GM23248 (cell line): ENCODE measurements around the gene CDH6. TPM values are rescaled to one million over a fixed set of nuclear protein-coding genes. Genes with fewer than 3 reads are reported as not detected.

Experiments
- DNase-seq: peaks from one replicate; pipeline ENCODE4 v3.0.0-alpha.2; 2015
- H2AFZ ChIP-seq: fragments of 200-600 bp; sonication (generic); 2 replicates; pipeline ENCODE4 v1.6.1; 2016; ENCODE audit warnings: antibody characterized with exemption
- H3F3A ChIP-seq: fragments of 200-600 bp; sonication (generic); 2 replicates; pipeline ENCODE4 v1.6.1; 2016; ENCODE audit warnings: mild to moderate bottlenecking, antibody characterized with exemption, mixed run types; ENCODE audit not compliant: insufficient read depth
- H3K27ac ChIP-seq: fragments of 200-600 bp; sonication (generic); 2 replicates; pipeline ENCODE4 v1.5.1; 2016; ENCODE audit warnings: mild to moderate bottlenecking
- H3K27me3 ChIP-seq: fragments of 200-600 bp; sonication (generic); replicated peaks from 2 replicates; pipeline ENCODE4 v1.6.1; 2016; ENCODE audit warnings: mild to moderate bottlenecking; ENCODE audit not compliant: insufficient read depth
- H3K36me3 ChIP-seq: fragments of 200-600 bp; sonication (generic); 2 replicates; pipeline ENCODE4 v1.6.1; 2016; ENCODE audit warnings: low read depth, mild to moderate bottlenecking
- H3K4me1 ChIP-seq: fragments of 200-600 bp; sonication (generic); 2 replicates; pipeline ENCODE4 v1.6.1; 2016; ENCODE audit warnings: mild to moderate bottlenecking; ENCODE audit not compliant: insufficient read depth
- H3K4me2 ChIP-seq: fragments of 200-600 bp; sonication (generic); one replicate; pipeline ENCODE4 v1.6.1; 2016; ENCODE audit warnings: mild to moderate bottlenecking; ENCODE audit not compliant: unreplicated experiment
- H3K4me3 ChIP-seq: fragments of 200-600 bp; sonication (generic); 2 replicates; pipeline ENCODE4 v1.5.1; 2016; ENCODE audit warnings: mild to moderate bottlenecking
- H3K79me2 ChIP-seq: fragments of 200-600 bp; sonication (generic); 2 replicates; pipeline ENCODE4 v1.6.1; 2016; ENCODE audit warnings: mild to moderate bottlenecking; ENCODE audit not compliant: insufficient read depth
- H3K9ac ChIP-seq: fragments of 200-600 bp; sonication (generic); 2 replicates; pipeline ENCODE4 v1.6.1; 2016; ENCODE audit warnings: mild to moderate bottlenecking
- H3K9me2 ChIP-seq: fragments of 200-600 bp; sonication (generic); 2 replicates; pipeline ENCODE4 v1.6.1; 2016; ENCODE audit warnings: mixed run types, mild to moderate bottlenecking, moderate library complexity; ENCODE audit not compliant: insufficient read depth
- H3K9me3 ChIP-seq: fragments of 200-600 bp; sonication (generic); one replicate; pipeline ENCODE4 v1.6.1; 2017; ENCODE audit warnings: low read depth
- H4K20me1 ChIP-seq: fragments of 200-600 bp; sonication (generic); 2 replicates; pipeline ENCODE4 v1.6.0; 2016; ENCODE audit not compliant: insufficient read depth
- EZH2 ChIP-seq: fragments of 200-600 bp; sonication (generic); IDR thresholded peaks from 2 replicates; pipeline ENCODE4 v1.6.1; 2018; ENCODE audit warnings: antibody characterized with exemption, mild to moderate bottlenecking; ENCODE audit not compliant: insufficient read depth, poor library complexity, severe bottlenecking
- EZH2phosphoT487 ChIP-seq: fragments of 200-600 bp; sonication (generic); IDR thresholded peaks from 2 replicates; pipeline ENCODE4 v1.6.1; 2018; ENCODE audit warnings: antibody characterized with exemption, moderate library complexity, mild to moderate bottlenecking, low read depth; ENCODE audit not compliant: insufficient read depth
- WGBS, 2 experiments: methylation state at CpG; one replicate each; pipeline ENCODE4 v1.1.6; 2015 to 2017; ENCODE audit warnings: low lambda C conversion rate in 2 of 2, low coverage in 1 of 2; ENCODE audit errors: missing lambda C conversion rate in 2 of 2; 5-methylcytosine and 5-hydroxymethylcytosine counted together
- in situ Hi-C: fragments of 300-500 bp; cut with MboI; formaldehyde crosslinking; loops from 2 replicates; pipeline ENCODE4 v1.15.0; 2020
- polyA plus RNA-seq: library from polyadenylated mRNA; unstranded; fragments of >200 nt; fragmentation: Nextera tagmentation; extraction: Ambion mirVana; gene quantifications from 2 replicates; pipeline ENCODE4 v1.2.1, GENCODE V29; 2016
- total RNA-seq: library from RNA; depleted of rRNA; stranded (reverse); fragments of >200 nt; shearing (Covaris generic); gene quantifications from 2 replicates; pipeline ENCODE4 v1.2.3, GENCODE V29; 2014

CDH6 gene
- total and polyA plus RNA-seq, 2 experiments from 2014 or later = 4.1 to 7.2 TPM

DNA sequence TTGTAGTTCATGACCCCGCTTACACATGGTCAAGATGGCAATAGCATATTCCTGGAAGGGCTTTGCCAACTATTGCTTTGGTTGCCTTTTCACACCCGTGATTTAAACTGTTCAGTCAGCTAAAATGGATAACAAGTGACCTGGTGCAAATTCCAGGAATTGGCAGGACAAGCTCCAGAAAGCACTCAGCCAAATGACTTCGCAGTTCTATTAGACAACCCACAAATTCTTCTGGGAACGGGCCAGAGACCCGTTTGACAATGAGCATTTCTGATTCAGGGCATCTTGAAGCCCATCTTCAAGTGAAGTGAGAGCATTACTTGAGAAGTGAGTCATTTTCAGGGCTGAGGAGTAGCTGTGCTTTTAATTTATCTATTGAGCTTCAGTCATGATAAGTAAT is 173.5 kb downstream of the CDH6 start:
- peaks cover 65% of the 10 kb centered on the region for H3K4me1 ChIP-seq
- peak; percentile 70 for DNase-seq
- TF ChIP-seq EZH2phosphoT487 (no peak), EZH2 (no peak)
- WGBS, 2 experiments = 8 to 10% methylated on average over 5 of the region's 5 CpGs
- no peaks in the 10 kb centered on the region for H3K9me2 ChIP-seq
- no peaks in the 10 kb centered on the region for H3K27me3 ChIP-seq
- peaks cover 62% of the 10 kb centered on the region for H3F3A ChIP-seq
- in situ Hi-C loops = no loop called here
- 0 out of 2 replicates have a peak overlapping the region, but pooled peaks have one; percentile 3 for H3K4me3 ChIP-seq
- peak overlapping the region; percentile 72 for H3K4me2 ChIP-seq
- peak overlapping the region; percentile 41 for H2AFZ ChIP-seq
- no peaks in the 10 kb centered on the region for H4K20me1 ChIP-seq
- H3K9me3 ChIP-seq = no peaks in the 10 kb centered on the region
- H3K27ac ChIP-seq = peak overlapping the region; percentile 87
- H3K9ac ChIP-seq = peak overlapping the region; percentile 17; the same call in 1 of the 2 replicates
- no peaks in the 10 kb centered on the region for H3K79me2 ChIP-seq
- no peaks in the 10 kb centered on the region for H3K36me3 ChIP-seq

DNA sequence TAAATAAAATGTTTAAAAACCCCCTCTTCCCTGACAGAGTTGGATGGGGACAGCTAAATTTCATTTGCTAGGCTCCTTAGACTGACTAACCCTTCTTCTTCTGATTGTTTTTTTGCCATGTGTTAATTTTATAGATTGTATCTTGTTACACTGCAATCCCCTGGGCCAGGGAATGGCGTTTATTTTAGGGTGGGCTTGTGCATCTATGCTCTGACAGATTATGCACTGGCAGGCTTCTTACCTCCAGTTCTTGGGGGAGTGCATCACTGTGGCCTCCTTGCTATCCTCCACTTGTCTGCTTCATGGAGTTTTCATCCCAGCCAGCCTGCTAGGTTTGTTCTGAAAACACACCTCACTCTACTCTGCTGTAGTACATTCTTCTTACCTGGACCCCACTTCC is 178.6 kb downstream of the CDH6 start:
- Histone ChIP-seq H3K79me2 (no peaks in the 10 kb centered on the region), H3K27ac (no peak overlapping the region), H3K27me3 (no peaks in the 10 kb centered on the region), H3F3A (peaks cover 10% of the 10 kb centered on the region), H3K9me3 (no peaks in the 10 kb centered on the region), H4K20me1 (no peaks in the 10 kb centered on the region), H3K9ac (no peak overlapping the region), H3K4me3 (no peak overlapping the region), H2AFZ (no peak overlapping the region), H3K4me1 (peaks cover 15% of the 10 kb centered on the region), H3K36me3 (no peaks in the 10 kb centered on the region), H3K4me2 (no peak overlapping the region), H3K9me2 (no peaks in the 10 kb centered on the region)
- TF ChIP-seq EZH2phosphoT487 = no peak
- TF ChIP-seq EZH2 = no peak
- 52 to 80% methylated on average over 1 of the region's 1 CpG for WGBS, 2 experiments
- in situ Hi-C loops = no loop called here
- no peak for DNase-seq

DNA sequence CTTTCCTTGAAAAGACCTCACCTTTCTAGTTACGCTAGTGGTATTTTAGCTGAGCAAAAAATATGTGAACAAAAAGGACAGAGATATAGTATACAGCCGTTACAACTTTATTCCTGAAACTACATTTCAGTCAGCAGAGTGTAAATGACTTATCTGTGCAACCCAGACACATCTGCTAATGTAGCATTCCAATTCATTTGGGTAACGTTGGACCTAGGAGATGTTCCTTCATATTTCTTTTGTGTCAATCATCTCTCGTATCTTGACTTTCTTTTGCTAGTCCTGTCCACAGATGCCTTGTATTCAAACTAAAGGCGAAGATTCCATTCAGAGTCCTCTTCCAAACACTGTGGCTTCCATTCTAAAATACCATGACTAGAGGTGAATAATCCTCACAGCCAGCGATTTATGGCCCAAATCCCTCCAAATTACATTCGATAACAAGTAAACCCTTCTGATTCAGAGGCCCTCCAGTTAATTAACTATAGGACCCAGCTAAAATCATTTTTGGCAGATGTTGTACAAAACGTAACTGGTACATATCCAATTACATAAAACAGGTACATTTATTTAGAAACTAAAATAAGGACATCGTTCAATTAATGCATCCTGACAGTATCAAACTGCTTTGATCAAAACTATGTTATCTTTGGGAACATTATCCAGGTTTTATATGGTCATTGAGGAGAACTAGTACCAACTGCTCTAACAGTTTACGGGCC is 182.7 kb downstream of the CDH6 start:
- Histone ChIP-seq H3K27ac (no peak overlapping the region), H3K27me3 (no peaks in the 10 kb centered on the region), H3K9me2 (no peaks in the 10 kb centered on the region), H3K36me3 (no peaks in the 10 kb centered on the region), H3K4me1 (peaks cover 10% of the 10 kb centered on the region), H3K4me2 (no peak overlapping the region), H3K79me2 (no peaks in the 10 kb centered on the region), H3K9me3 (no peaks in the 10 kb centered on the region), H3K4me3 (no peak overlapping the region), H3K9ac (no peak overlapping the region), H4K20me1 (no peaks in the 10 kb centered on the region), H2AFZ (no peak overlapping the region), H3F3A (peaks cover 4% of the 10 kb centered on the region; the same call in 1 of the 2 replicates)
- no peak for TF ChIP-seq EZH2
- no peak for TF ChIP-seq EZH2phosphoT487
- no peak for DNase-seq
- in situ Hi-C loops = no loop called here
- 89 to 93% methylated on average over 10 of the region's 10 CpGs for WGBS, 2 experiments

DNA sequence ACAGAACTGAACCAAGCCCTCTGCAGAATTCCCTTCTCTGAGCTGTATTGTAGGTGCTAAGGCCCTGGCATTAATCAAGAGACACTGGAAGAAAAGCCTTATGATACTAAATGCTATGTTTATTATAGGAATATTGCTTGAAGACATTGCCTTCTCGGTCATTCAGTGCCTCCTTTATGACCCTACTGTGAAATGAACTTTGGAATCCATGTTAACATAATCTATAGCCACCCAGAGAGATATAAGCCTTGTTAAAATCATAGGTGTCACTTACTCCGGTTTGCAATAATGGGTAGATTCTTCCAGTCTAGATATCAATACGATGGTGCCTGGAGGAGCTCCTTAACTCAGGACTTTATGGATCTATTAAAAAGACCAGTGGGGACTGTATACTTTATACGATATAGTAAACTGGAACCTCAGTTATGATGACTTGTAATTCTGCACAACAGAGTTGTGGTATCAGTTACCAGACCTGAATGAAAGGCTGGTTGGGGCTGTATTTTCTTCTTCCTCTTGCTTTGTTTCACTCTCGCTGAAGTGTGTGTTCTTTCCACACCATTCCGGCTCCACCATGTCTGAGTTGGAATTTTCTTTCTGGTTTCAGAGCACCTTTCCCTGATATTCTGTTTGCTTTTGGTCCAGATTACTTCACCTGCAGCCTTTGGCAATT is 183.9 kb downstream of the CDH6 start:
- Histone ChIP-seq H3K27ac (no peak overlapping the region), H3K9ac (no peak overlapping the region), H3F3A (peaks cover 4% of the 10 kb centered on the region; the same call in 1 of the 2 replicates), H3K27me3 (no peaks in the 10 kb centered on the region), H3K4me1 (peaks cover 8% of the 10 kb centered on the region), H3K79me2 (no peaks in the 10 kb centered on the region), H3K9me2 (no peaks in the 10 kb centered on the region), H3K9me3 (no peaks in the 10 kb centered on the region), H4K20me1 (no peaks in the 10 kb centered on the region), H2AFZ (no peak overlapping the region), H3K4me3 (no peak overlapping the region), H3K4me2 (no peak overlapping the region), H3K36me3 (no peaks in the 10 kb centered on the region)
- TF ChIP-seq EZH2 (no peak), EZH2phosphoT487 (no peak)
- in situ Hi-C loops = no loop called here
- DNase-seq = no peak
- WGBS, 2 experiments = 97 to 98% methylated on average over 6 of the region's 6 CpGs
